HG03565 (cell line): ENCODE results near the gene RFWD3.
A peak's percentile ranks its signal among the peaks of the same experiment; 100 is the strongest.

Experiments used
- ATAC-seq: cut with Tn5 transposase; IDR thresholded peaks from one replicate; pipeline ENCODE4 v1.9.1; 2021; ENCODE audit warnings: mild to moderate bottlenecking, moderate library complexity; ENCODE audit not compliant: unreplicated experiment

RFWD3 gene

DNA sequence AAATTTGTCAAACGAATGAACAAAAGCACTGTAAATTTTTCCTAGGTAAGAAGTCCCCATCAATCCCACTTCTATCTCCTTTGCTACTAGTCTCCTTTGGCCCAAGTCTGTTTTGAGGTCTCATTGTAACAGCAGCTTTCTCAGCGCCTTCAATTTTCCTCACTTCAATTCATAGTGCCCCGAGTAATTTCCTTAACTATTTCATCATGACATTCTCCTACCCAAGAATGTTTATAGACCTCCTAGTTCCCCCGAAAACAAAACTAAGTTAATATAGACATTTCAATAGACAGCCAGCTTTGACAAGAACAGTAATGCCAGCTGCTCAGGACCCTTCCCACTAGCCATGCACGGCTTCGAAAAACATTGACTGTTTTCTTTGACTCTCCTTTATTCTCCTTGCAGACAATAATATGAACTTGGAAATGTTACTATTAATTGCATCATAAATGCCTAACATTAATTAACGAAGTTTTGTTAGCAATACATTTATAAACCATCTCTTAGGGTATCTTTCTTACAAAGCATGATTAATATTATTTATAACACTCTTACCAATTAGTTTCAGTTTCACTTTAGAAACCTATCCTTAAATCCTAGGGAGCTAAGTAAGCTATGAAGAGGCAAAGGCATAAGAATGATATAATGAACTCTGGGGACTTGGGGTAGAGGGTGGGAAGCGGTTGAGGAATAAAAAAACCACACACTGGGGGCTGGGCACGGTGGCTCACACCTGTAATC is 82.6 kb downstream of the RFWD3 start:
- no peak for ATAC-seq

DNA sequence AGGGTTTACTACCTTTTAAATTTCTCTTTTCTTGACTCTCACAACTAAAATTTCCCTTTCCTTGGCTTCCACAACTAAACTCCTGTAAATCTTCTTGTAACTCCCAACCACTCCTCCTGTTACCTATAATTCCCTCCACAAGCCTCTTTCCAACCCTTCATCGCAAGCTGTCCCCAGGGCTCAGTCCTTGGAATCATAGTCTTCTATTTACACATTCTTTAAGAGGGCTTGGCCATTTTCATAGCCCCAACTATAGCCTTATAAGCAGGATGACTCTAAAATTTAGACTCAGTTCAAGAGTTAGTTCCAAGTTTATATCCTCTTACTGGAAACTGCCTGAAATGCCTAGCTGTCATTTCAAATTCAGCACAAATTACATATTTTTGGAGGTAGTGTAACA is 83.7 kb downstream of the RFWD3 start:
- ATAC-seq: no peak

DNA sequence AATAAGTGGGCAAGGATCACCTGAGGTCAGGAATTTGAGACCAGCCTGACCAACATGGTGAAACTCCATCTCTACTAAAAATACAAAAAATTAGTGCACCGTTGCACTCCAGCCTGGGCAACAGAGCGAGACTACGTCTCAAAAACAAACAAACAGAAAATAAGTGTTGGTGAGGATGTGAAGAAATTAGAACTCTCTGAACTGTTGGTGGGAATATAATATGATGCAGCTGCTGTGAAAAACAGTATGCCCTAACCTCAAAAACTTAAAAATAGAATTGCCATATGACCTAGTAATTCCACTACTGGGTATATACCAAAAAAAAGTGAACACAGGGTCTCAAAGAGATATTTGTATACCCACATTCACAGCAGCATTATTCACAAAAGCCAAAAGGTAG is 85.8 kb downstream of the RFWD3 start:
- ATAC-seq: no peak

DNA sequence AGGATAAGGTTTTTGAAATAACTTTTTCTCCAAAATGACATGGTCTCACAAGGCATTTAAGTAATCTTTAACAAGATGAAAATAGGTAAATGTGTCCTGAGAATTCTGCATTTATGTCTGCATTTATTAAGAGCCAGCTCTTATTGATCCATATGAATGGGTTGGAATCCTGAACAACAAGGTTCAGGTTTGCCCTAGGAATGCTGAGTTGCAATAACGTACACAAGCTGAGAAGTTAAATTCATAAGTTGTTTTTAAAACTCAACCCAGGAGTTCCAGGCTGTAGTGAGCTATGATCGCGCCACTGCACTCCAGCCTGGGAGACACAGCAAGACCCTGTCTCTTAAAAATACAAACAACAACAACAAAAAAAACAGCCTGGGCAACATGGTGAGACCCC is 87.8 kb downstream of the RFWD3 start:
- ATAC-seq: no peak

DNA sequence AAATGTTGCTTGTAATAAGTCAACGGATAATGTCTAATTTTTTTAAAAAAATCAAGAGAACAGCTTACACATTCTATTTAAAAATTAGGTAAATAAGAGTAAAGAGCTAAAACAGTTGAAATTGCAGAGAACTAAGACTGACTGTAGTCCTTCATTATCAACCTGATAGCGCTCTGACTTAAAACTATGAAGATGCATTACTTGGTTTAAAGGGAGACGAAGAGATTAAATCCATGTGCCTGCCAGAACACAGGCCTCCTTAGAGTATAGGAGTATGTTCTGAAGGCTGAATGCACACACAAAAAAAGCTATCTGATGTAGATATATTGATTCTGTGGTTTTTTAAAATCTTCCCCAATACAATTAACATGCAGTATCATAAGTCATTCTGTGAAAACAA is 88.2 kb downstream of the RFWD3 start:
- ATAC-seq: no peak

DNA sequence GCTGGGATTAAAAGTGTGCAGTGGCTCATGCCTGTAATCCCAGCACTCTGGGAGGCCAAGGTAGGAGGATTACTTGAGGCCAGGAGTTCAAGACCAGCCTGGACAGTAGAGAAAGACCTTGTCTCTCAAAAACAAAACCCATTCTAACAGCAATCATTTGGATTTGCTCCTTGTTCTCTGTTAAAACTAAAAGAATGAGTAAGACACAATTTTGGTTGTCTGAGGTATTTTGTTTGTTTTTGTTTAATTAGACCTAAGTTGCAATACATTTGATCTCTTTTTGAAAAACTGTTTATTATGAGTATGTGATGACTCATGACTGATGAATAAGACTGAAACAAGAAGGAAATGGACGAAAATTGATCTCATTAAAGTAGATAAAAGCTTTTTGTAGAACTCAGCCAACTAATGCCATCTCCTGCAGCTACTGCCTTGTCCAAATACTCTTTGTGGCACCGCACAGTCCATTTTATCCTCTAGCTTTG is 88.8 kb downstream of the RFWD3 start:
- ATAC-seq: peak; percentile 38

DNA sequence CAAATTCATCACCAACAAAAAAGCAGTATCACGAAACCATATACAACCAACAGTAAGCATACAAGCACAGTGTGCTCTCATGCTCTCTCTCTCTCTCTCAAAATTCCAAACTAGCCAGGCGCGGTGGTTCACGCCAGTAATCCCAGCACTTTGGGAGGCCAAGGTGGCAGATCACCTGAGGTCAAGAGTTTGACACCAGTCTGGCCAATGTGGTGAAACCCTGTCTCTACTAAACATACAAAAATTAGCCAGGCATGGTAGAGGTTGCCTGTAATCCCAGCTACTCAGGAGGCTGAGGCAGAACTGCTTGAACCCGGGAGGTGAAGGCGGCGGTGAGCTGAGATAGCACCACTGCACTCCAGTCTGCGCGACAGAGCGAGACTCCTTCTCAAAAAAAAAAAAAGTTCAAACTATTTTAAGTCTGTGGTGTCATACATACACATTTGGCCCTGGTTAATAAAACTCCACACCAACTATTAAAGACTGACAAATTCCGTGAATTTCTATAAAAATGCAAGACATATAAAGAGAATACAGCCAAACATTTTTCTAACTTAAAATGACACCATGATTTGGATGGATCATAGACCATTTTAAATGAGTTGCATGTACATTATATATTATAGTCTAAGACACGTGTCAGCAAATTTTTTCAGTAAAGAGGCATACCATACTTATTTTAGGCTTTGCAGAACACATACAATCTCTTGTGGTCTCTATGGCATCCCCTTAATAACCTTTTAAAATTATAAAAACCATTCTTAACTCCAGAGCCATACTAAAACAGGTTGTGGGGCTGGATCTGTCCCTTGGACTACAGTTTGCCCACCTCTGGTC is 90.7 kb downstream of the RFWD3 start:
- ATAC-seq: no peak

DNA sequence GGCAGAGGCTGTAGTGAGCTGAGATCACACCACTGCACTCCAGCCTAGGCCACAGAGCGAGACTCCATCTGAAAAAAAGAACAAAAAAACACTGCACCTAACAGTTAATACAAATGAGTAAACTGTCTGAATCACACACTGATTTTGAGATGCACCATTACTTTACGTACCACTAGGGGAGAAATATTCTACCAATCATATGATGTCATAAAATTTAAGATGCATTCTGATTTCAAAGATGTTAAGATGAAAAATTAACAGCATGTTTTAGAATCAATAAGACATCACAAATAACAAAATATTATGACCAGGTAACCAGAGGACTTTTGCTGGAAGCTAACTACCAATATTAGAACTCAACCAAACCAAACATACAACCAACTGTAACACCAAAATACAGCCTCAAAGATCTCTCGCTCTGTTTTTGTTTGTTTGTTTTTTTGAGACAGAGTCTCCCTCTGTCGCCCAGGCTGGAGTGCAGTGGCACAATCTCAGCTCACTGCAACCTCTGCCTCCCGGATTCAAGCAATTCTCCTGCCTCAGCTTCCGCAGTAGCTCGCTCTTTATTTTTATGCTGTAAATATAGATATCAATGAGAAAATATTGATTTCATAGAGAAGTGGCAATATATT is 91.4 kb downstream of the RFWD3 start:
- ATAC-seq: no peak

DNA sequence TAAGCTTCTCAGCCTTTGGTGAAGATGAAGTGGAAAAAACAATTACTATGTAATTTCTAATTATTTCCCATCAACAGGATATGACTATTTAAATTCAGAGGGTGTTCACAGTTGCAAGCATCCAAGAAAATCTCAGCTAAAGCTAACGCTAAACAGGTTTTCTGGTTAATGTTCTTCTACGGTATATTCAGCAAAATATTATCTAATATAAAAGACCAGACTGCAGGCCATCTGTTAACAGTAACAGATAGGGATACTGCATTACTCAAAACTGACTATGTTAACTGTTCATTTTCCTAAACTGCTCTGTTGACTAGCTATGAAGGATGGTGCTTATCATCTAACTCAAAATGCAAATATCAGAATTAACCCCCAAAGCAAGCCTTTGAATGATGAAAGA is 92.5 kb downstream of the RFWD3 start:
- no peak for ATAC-seq

DNA sequence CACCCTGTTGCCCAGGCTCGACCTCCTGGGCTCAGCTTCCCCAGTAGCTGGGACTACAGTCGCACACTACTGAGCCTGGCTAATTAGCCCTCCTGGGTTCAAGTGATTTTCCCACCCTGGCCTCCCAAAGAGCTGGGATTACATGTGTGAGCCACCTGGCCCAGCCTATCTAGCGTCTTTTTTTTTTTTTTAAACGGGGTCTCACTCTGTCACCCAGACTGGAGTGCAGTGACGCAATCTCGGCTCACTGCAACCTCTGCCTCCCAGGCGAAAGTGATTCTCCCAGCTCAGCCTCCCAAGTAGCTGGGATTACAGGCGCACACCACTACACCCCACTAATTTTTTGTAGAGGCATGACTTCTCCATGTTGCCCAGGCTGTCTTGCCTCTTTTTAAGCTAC is 93.1 kb downstream of the RFWD3 start:
- ATAC-seq: no peak
